Endothelial cell of umbilical vein (primary cell): ENCODE results near the gene CYP4X1. TPM values are rescaled to one million over a fixed set of nuclear protein-coding genes. Genes with fewer than 3 reads are reported as not detected.

Source experiments
- BruUV-seq: library from RNA; stranded (reverse); fragments of 400-500 nt; replicated peaks from 2 replicates; lab custom pipeline; 2021; lab: Mats Ljungman, UMichigan
- CTCF ChIA-PET: fragments of 300-600, 350-600 bp; sonication (Branson Sonifier 250); formaldehyde crosslinking; loops from one replicate; lab custom pipeline; 2021; ENCODE audit warnings: antibody characterized with exemption, inconsistent platforms; lab: Charles Lee
- POLR2A ChIA-PET: fragments of 300-600, 350-600 bp; sonication (Branson Sonifier 250); formaldehyde crosslinking; loops from one replicate; lab custom pipeline; 2021; ENCODE audit warnings: antibody characterized with exemption, inconsistent platforms; lab: Charles Lee
- DNase-seq: peaks from one replicate; pipeline ENCODE4 v3.0.0-alpha.2; 2011; ENCODE audit warnings: low read depth, low spot score
- FAIRE-seq: peaks from 2 replicates; lab custom pipeline; 2011; peaks lifted over from hg19 to GRCh38; lab: Jason Lieb, UNC
- H2AFZ ChIP-seq: 2 replicates; pipeline ENCODE4 v1.6.0; 2012; ENCODE audit warnings: low read depth, low read length, control low read depth, inconsistent platforms
- H3K27ac ChIP-seq: 2 replicates; pipeline ENCODE4 v1.5.1; 2011; ENCODE audit warnings: low read depth, mild to moderate bottlenecking, control low read depth, low read length, moderate library complexity; ENCODE audit not compliant: insufficient read depth
- H3K27me3 ChIP-seq, 2 experiments: 2 replicates each; pipeline versions ENCODE4 v1.6.0 to v1.6.1; 2011; ENCODE audit warnings: low read length in 2 of 2, mixed read lengths in 1 of 2; ENCODE audit not compliant: control insufficient read depth in 2 of 2, insufficient read depth in 2 of 2
- H3K36me3 ChIP-seq, 2 experiments: 2 replicates in 1 of 2; 3 replicates in 1 of 2; pipeline ENCODE4 v1.5.1; 2011; ENCODE audit warnings: low read length in 2 of 2, mild to moderate bottlenecking in 1 of 2, moderate library complexity in 1 of 2; ENCODE audit not compliant: control insufficient read depth in 2 of 2, insufficient read depth in 2 of 2; ENCODE audit errors: extremely low read depth in 1 of 2
- H3K4me1 ChIP-seq: 3 replicates; pipeline ENCODE4 v1.5.1; 2011; ENCODE audit warnings: mild to moderate bottlenecking, low read length; ENCODE audit not compliant: control insufficient read depth, insufficient read depth; ENCODE audit errors: extremely low read depth
- H3K4me2 ChIP-seq: 2 replicates; pipeline ENCODE4 v1.6.1; 2011; ENCODE audit warnings: low read length, control low read depth, mixed read lengths; ENCODE audit not compliant: insufficient read depth
- H3K4me3 ChIP-seq, 3 experiments: fragments of 200-600 bp in 1 of 3; sonication (generic), shearing (Covaris generic) in 1 of 3; replicated peaks in 1 of 3; 2 replicates each; pipeline ENCODE4 v1.5.1; 2011 to 2016; ENCODE audit warnings: control low read depth in 3 of 3, low read length in 3 of 3, mild to moderate bottlenecking in 2 of 3, inconsistent platforms in 1 of 3, low read depth in 1 of 3, moderate library complexity in 1 of 3; ENCODE audit not compliant: insufficient read depth in 1 of 3
- H3K79me2 ChIP-seq: 2 replicates; pipeline ENCODE4 v1.6.0; 2012; ENCODE audit warnings: low read length, inconsistent platforms; ENCODE audit not compliant: control insufficient read depth, insufficient read depth
- H3K9ac ChIP-seq: replicated peaks from 2 replicates; pipeline ENCODE3; 2011; ENCODE audit warnings: low read length, control low read depth; ENCODE audit not compliant: insufficient read depth; ENCODE audit errors: extremely low read depth
- H3K9me1 ChIP-seq: replicated peaks from 3 replicates; pipeline ENCODE4 v1.6.0; 2011; ENCODE audit warnings: mild to moderate bottlenecking, low read length; ENCODE audit not compliant: control insufficient read depth, insufficient read depth; ENCODE audit errors: extremely low read depth
- H3K9me3 ChIP-seq: replicated peaks from 2 replicates; pipeline ENCODE4 v1.5.1; 2012; ENCODE audit warnings: low read length, inconsistent platforms; ENCODE audit not compliant: control insufficient read depth, insufficient read depth
- H4K20me1 ChIP-seq: replicated peaks from 2 replicates; pipeline ENCODE3; 2011; ENCODE audit warnings: mild to moderate bottlenecking, low read length; ENCODE audit not compliant: control insufficient read depth, insufficient read depth; ENCODE audit errors: extremely low read depth
- EZH2 ChIP-seq: IDR thresholded peaks from 2 replicates; pipeline ENCODE4 v1.6.1; 2012; ENCODE audit warnings: borderline replicate concordance, low read depth, mild to moderate bottlenecking, moderate library complexity, low read length, inconsistent platforms; ENCODE audit not compliant: severe bottlenecking
- FOS ChIP-seq: IDR thresholded peaks from 2 replicates; pipeline ENCODE4 v1.6.1; 2011; ENCODE audit warnings: mild to moderate bottlenecking, low read length, moderate library complexity, borderline replicate concordance; ENCODE audit not compliant: insufficient read depth
- GATA2 ChIP-seq: IDR thresholded peaks from 2 replicates; pipeline ENCODE4 v1.7.0; 2011; ENCODE audit warnings: low read depth, mild to moderate bottlenecking, moderate library complexity, mixed read lengths, low read length; ENCODE audit not compliant: insufficient read length, insufficient read depth
- JUN ChIP-seq: IDR thresholded peaks from 2 replicates; pipeline ENCODE4 v1.6.1; 2011; ENCODE audit warnings: borderline replicate concordance, low read depth; ENCODE audit not compliant: insufficient read length, insufficient read depth
- POLR2A ChIP-seq: IDR thresholded peaks from 2 replicates; pipeline ENCODE4 v1.6.1; 2012; ENCODE audit warnings: low read depth, mild to moderate bottlenecking, control low read depth, low read length
- POLR2AphosphoS5 ChIP-seq: IDR thresholded peaks from 2 replicates; pipeline ENCODE4 v1.6.1; 2012; ENCODE audit warnings: low read depth, mild to moderate bottlenecking, control low read depth, low read length, moderate library complexity; ENCODE audit not compliant: insufficient read depth
- dilution Hi-C: fragments of 300-500 bp; cut with MboI; formaldehyde crosslinking; loops from one replicate; pipeline ENCODE4 v1.15.0; 2019; ENCODE audit warnings: low sequenced_read_pairs; ENCODE audit not compliant: extremely low pct_ligation_motif_present
- intact Hi-C: fragments of 100-400 bp; cut with micrococcal nuclease; formaldehyde crosslinking; loops from one replicate; pipeline ENCODE4 v1.10.0; 2022
- polyA plus RNA-seq, 4 experiments: library from polyadenylated mRNA; depleted of rRNA in 3 of 4; stranded (reverse) in 3 of 4; unstranded in 1 of 4; fragments of >200 nt; gene quantifications; 2 replicates each; pipeline versions ENCODE4 v1.2.1 to v1.2.3, GENCODE V29; 2011 to 2012; ENCODE audit warnings: missing spikeins in 1 of 4
- total RNA-seq: library from RNA; stranded (reverse); gene quantifications from 2 replicates; pipeline ENCODE4 v1.2.3, GENCODE V29; 2021

The CYP4X1 gene
- total and polyA plus RNA-seq, 2 donors (not counting 3 experiments of a cell fraction or from before 2014, with no cell fraction given) = 2.4 to 3.7 TPM

DNA sequence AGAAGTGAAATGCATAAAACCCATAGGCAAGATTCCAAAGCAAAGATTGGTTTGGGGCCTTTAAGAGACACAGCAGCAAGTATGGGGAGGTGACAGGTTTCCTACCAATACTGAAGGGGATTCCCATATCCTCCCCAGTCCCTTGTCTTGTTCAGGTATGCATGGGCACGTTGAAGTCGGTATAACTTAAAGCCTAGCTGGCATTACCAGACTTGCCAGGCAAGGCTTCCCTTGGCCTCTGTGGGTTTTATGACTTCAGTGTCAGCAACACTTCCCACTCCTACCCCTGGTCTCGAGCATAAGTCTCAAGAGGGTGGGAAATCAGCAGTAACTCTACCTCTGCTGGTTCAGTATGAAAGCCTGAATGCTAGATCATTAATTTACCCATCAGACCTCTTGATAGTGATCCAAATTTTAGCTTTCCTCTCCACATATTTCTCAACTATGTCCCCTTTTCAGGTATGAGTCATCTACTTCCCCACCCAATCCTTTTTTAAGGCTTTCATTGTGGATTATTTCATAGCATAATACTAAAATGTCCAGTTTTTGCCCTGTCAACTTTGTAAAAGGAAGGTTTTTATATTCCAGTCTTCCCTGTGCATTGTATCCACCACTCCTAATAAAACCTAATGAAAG, 6.8 kb downstream of the CYP4X1 start:
- no peak overlapping the region for H3K4me3 ChIP-seq
- ChIA-PET POLR2A (no interaction called here), CTCF (interaction anchor here (1.5 to 2.2 kb wide), 2 partner anchors 8 to 11 kb away, joined by 6 to 9 read pairs; no protein-coding TSS in a partner anchor)
- H3K36me3 ChIP-seq = no peaks in the 10 kb centered on the region
- no TSS peak for BruUV-seq
- H3K4me2 ChIP-seq = peak overlapping the region; percentile 52
- H3K9ac ChIP-seq = no peak overlapping the region
- FAIRE-seq (peak; percentile 63), DNase-seq (peak; percentile 12)
- dilution Hi-C loops = no loop called here
- intact Hi-C loops = no loop called here
- no peaks in the 10 kb centered on the region for H3K79me2 ChIP-seq
- no peaks in the 10 kb centered on the region for H3K9me3 ChIP-seq
- no peaks in the 10 kb centered on the region for H4K20me1 ChIP-seq
- H3K27ac ChIP-seq = no peak overlapping the region
- H3K9me1 ChIP-seq = no peaks in the 10 kb centered on the region
- no peak for TF ChIP-seq EZH2
- peak; percentile 20 for TF ChIP-seq FOS
- no peak for TF ChIP-seq POLR2A
- TF ChIP-seq JUN = peak; percentile 22
- H2AFZ ChIP-seq = no peak overlapping the region
- no peaks in the 10 kb centered on the region for H3K27me3 ChIP-seq
- peaks cover 28% of the 10 kb centered on the region for H3K4me1 ChIP-seq

DNA sequence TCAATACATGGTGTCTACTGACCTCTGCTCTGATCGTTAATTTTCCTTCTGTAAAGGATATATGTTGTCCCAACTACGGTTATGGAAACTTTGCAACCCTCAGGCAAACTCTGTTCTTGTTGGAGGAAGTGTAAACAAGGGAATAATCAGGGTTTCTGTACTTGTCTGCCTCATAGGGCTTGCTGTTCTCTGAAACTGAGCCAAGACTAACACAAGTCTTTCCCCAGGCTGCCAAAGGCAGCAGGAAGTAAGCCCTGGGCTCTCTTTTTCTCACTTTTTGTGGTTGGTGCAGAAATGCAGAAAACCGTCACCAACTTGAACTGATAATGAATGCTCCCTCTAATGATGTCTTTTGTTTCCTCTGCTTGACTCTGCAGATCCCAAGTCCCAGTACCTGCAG, 7.6 kb downstream of the CYP4X1 start:
- Histone ChIP-seq H3K9me3 (no peaks in the 10 kb centered on the region), H3K9ac (no peak overlapping the region), H3K27ac (no peak overlapping the region), H3K4me1 (peaks cover 28% of the 10 kb centered on the region), H2AFZ (no peak overlapping the region), H3K9me1 (no peaks in the 10 kb centered on the region), H4K20me1 (no peaks in the 10 kb centered on the region), H3K27me3 (no peaks in the 10 kb centered on the region), H3K79me2 (no peaks in the 10 kb centered on the region), H3K4me3 (no peak overlapping the region), H3K4me2 (peak overlapping the region; percentile 52), H3K36me3 (no peaks in the 10 kb centered on the region)
- intact Hi-C loops = loop anchor here (1.0 kb wide), 1 partner anchor 8 kb away; the partner anchor contains the start of gene CYP4X1
- ChIA-PET POLR2A (no interaction called here), CTCF (interaction anchor here (2.2 kb wide), 1 partner anchor 12 kb away, joined by 9 read pairs; no protein-coding TSS in a partner anchor)
- DNase-seq (peak; percentile 74), FAIRE-seq (peak; percentile 97)
- TF ChIP-seq POLR2A (no peak), GATA2 (peak; percentile 17), POLR2AphosphoS5 (peak; percentile 43)
- BruUV-seq = no TSS peak
- dilution Hi-C loops = no loop called here
